OCI-M1 (cell line): ENCODE results near the gene SLC11A1.

Source experiments
- DNase-seq: peaks from one replicate; lab custom pipeline; 2025; lab: John Stamatoyannopoulos, UW

Gene SLC11A1

DNA sequence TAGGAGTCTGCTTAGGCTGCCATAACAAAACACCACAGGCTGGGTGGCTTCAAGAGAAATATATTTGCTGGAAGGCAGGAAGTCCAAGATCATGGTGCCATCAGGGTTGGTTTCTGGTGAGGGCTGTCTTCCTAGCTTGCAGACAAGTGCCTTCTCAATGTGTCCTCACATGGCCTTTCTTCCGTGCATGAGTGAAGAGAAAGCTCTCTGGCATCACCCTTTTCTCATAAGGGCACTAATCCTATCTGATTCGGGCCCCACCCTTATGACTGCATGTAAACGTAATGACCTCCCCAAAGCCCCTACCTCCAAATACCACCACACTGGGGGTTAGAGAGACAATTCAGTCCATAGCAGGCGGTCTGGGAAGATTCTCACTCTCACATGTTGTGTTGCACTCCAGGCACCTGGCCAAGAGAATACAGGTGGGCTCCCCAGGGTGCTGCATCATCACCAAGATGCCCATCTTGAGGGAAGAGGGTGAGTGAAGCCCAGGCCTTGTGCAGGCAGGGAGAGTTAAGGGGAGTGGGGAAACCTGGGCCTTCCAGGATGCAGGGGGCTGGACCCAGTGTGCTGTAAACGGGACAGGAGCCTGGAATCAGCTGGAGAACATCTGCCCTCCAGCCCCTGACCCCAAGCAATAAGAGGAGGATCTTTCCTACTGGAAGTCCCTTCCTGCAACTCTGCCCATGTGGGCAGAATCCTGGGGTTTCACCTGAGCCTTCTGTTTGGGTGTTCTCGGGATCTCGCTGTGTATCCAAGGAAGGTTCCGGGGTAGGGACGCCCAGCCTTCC lies 15.3 kb upstream of the SLC11A1 start:
- DNase-seq: no peak

DNA sequence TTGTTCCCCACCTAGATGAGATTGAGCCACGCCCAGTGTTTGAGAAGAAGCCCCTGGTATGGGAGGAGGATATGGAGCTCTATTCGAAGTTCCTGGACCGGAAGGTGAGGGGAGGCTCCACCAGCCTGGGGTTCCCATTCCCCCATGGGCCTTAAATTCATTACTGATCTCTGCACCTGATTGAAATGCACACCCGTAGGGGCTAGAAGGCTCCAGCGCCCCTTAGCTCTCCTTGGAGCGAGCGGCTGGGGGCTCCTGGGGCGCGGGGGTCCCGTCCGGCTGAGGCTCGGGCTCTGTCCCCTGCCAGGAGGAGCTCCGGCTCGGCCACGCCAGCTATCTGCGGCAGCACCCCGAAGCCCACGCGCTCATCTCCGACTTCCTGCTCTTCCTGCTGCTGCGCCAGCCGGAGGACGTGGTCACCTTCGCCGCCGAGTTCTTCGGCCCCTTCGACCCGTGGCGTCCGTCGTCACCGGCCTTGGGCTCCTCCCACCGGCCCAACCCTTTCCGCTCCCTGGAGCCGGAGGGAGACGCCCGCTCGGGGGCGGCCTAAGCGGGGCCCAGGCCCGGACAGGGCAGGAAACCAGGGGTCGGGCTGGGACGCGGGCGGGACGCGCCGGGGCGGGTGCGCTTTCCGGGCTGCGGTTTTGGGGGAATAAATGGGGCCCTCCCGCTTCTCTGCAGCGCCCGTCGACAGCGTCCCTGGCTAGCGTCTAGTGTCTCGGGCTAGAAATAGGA lies 14.5 kb upstream of the SLC11A1 start:
- peak; percentile 93 for DNase-seq

DNA sequence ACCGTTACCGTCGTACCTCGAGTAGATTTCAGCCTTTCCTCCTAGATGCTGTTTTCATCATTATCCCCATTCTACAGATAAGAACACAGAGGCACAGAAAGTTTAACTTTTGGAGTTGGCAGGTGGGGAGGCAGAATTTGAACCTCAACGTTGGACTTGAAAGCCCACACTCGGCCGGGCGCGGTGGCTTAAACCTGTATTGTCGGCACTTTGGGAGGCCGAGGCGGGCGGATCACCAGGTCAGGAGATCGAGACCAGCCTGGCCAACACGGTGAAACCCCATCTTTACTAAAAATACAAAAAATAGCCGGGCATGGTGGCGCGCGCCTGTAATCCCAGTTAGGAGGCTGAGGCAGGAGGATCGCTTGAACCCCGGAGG lies 13.9 kb upstream of the SLC11A1 start:
- no peak for DNase-seq

DNA sequence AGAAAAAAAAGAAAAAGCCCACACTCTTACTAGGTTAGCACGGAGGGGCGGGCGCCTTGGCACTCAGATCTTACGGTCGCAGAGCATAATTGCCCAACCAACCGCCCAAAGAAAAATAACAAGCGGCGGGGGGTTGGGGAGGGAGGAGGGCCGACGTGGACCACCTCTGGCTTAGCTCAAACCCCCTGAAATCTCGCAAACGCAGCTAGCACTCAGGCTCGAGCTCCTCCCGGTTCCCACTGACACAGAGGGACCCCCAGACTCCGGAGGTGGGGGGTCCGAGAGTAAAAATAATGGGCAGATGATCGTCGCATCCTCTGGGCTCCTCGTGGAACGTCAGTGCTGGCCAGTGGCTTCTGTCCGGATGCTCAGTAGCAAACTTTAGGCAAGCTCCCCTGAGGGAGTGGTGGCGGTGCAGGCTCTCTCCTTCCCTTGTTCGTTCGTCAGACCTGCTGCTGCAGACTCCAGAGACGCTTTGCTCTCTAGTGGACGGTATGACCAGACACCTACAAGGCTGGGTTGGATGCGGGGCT lies 13.4 kb upstream of the SLC11A1 start:
- no peak for DNase-seq

DNA sequence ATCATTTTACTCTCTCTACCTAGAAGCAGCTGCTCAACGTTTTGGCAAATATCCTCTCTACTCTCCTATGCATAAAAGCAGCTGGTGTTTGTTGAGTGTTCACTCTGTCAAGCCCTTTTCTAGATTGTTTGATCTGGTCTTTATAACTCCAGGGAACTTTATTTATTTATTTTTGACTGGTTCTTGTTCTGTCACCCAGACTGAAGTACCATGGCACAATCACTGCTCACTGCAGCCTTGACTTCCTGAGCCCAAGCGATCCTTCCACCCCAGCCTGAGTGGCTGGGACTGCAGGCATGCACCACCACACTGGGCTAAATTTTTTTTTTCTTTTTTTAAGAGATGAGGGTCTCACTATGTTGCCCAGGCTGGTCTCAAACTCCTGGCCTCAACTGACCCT lies 12.7 kb upstream of the SLC11A1 start:
- DNase-seq: no peak

DNA sequence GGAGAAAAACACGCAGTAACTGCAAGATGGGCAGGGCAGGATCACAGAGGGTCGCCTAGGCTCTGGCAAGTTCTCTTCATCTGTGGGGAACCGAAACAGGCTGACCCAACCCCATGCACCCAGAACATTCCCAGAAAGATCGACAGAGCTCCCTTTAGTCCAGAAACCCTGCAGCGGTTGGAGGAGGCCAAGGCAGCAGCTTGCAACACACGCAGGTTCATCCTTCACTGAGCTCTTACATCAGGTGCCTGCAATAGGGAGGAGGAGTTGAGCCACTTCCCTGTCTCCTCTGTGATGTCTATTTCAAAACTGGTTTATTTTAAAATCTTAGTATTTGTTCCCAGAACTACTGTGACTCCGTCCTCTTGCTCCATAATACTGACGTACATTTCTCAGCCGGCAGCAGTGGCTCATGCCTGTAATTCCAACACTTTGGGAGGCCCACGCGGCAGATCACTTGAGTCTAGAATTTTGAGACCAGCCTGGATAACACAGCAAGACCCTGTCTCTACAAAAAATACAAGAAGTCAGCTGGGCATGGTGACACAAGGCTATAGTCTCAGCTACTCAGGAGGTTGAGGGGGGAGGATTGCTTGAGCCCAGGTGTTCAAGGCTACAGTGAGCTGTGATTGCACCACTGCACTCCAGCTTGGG lies 11.5 kb upstream of the SLC11A1 start:
- no peak for DNase-seq

DNA sequence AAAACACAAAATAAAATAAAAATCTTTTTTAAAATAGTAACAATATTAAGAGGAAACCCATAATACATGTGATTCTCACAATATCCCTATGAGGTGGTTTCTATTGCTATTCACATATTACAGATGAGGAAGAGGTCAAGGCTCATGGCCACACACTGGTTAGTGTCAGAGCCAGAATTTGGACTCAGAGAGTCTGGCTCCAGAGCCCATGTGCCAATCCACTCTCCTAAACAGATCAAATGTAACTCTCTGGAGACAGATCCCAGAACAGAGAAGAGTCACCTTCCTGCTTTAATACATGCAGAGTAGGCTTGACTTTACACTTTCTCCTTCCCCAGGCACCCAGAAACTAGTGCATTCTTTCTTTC lies 10.1 kb upstream of the SLC11A1 start:
- DNase-seq: no peak

DNA sequence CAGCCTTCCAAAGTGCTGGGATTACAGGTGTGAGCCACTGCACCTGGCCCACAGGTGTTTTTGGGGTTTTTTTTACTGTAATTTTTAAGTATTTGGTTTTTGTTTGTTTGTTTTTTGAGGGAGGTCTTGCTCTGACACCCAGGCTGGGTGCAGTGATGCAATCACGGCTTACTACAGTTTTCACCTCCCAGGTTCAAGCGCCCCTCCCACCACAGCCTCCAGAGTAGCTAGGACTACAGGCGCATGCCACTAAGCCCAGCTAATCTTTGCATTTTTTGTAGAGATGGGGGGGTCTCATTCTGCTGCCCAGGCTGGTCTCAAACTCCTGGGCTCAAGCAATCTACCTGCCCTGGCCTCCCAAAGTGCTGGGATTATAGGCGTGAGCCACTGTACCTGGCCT lies 7.3 kb upstream of the SLC11A1 start:
- DNase-seq: no peak

DNA sequence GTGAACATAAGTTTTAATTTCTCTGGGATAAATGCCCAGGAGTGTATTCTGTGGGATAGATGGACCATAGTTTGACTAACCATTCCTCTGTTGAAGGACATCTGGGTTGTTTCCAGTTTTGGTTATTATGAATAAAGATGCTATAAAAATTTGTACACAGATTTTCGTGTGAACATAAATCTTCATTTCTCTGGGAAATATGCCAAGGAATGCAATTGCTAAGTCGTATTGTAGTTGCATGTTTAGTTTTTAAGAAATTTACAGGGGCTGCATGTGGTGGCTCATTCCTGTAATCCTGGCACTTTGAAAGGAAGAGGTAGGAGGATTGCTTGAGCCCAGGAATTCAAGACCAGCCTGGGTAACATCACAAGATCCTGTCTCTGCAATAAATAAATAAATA lies 6.9 kb upstream of the SLC11A1 start:
- DNase-seq: no peak

DNA sequence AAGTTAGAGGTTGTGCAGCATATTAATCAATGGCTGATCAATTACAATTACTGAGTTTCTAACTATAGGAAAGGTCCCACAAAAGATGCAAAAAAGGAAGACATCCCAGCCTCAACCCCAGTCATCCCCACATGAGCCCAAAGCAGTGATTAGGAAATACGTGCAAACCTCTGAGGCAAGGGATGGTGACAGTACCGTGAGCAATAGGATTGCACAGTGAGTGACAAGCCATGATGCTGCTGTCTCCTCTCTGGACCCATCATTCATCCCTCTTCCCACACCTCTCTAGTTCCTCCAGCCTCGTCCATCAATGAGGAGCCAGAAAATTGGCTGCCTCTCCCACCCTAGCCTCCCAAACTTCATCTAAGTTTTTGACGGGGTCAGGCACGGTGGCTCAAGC lies 4.0 kb upstream of the SLC11A1 start:
- no peak for DNase-seq

DNA sequence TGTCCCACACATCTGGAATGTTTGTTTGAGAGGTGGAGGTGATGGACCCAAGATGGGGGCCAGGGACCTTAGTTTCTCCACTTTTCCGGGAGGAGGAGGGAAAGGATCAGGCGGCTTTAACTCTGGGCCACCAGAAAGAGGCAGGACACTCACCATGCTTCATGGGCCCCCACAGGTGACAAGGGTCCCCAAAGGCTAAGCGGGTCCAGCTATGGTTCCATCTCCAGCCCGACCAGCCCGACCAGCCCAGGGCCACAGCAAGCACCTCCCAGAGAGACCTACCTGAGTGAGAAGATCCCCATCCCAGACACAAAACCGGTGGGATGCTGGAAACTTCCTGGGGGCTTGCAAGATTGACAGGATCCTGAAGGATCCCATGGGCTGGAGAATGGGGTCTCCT lies 712 bp downstream of the SLC11A1 start:
- no peak for DNase-seq

DNA sequence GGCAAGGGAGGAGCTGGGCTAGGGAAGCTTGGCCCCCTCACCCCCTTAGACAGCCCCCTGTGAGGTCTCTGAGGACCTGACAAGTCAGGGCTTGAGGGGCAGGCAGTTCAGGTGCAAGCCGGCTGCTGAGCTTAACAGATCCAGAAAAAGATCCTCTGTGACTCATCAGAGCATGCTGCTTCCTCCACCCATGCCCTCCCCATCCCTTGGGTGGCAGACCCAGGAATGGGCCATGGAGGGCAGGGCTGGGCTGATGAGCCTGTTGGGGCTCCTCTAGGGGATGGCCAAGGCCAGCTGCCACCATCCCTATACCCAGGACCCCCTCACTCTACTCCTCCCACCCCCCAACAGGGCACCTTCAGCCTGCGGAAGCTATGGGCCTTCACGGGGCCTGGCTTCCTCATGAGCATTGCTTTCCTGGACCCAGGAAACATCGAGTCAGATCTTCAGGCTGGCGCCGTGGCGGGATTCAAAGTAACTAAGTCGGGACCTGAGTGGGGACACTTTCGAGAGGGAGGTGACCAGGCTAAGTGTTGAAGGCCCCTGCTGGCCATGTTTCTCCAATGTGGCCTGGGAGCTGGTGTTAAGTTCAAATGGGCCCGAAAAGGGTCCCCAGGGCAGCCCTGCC lies 1.9 kb downstream of the SLC11A1 start:
- no peak for DNase-seq

DNA sequence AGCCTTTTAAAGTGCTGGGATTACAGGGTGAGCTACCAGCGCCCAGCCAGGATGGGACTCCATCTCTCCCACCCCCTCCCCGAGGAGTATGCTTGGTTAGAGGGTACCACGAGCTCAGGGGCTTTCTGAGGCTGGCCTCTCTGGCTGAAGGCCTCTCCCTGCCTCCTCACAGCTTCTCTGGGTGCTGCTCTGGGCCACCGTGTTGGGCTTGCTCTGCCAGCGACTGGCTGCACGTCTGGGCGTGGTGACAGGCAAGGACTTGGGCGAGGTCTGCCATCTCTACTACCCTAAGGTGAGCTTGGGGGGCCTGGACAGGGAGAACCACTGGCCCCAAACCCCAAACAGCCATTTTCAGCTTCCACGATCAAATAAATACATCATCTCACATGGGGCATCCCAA lies 2.9 kb downstream of the SLC11A1 start:
- DNase-seq: no peak

DNA sequence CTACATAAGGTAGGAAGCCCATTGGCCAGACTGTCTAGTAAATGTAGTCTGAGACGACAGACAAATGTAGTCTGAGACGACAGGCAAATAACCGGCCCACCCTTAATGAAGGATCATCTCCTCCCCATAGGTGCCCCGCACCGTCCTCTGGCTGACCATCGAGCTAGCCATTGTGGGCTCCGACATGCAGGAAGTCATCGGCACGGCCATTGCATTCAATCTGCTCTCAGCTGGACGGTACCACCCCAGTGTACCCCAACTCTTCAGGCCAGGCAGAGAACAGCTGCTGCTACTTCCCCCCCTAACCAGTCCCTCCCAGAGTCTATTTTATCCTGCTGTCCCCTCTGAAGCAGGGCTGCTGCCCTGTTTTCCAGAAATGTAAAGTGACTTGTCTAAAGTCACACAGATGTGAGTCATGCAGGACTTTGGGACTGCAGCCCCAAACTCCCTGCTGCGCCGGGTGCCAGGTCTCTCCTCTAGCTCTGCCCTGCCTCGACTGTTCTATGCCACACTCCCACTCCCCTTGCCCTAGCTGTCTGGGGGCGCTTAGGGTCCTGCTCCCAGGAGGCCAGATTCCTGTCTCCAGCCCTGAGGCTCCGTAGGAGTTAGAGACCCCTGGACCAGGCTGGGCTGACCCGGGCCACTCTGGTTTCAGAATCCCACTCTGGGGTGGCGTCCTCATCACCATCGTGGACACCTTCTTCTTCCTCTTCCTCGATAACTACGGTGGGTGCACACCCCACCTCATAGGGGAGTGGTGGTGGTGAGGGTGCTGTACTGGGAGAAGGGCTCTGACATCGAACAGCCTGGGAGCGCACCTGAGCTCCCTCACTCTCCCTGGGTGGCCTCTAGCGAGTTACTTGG lies 4.7 kb downstream of the SLC11A1 start:
- no peak for DNase-seq

DNA sequence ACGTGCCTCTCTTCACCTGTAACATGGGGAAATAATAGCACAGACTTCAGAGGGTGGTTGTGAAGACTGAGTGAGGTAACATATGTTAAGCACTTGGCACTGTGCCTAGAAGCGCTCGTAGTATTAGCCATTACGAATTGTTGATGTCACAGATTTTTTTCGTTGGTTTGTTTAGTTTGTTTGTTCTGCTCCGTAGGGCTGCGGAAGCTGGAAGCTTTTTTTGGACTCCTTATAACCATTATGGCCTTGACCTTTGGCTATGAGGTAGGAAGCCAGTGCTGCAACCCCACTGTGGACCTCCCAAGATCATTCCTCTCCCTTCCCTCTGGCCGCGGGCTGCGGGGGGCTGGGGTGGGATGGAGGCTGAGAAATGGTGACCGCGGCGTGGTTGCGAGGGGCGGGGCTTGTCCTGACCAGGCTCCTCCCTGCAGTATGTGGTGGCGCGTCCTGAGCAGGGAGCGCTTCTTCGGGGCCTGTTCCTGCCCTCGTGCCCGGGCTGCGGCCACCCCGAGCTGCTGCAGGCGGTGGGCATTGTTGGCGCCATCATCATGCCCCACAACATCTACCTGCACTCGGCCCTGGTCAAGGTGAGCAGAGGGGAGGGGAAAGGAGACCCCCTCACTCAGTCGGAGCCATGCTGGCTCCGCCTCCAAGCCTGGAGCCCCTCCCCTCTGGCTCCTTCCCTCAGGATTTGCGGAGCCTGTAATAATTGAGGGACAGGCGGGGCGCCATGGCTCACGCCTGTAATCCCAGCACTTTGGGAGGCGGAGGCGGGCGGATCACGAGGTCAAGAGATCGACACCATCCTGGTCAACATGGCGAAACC lies 5.5 kb downstream of the SLC11A1 start:
- DNase-seq: no peak

DNA sequence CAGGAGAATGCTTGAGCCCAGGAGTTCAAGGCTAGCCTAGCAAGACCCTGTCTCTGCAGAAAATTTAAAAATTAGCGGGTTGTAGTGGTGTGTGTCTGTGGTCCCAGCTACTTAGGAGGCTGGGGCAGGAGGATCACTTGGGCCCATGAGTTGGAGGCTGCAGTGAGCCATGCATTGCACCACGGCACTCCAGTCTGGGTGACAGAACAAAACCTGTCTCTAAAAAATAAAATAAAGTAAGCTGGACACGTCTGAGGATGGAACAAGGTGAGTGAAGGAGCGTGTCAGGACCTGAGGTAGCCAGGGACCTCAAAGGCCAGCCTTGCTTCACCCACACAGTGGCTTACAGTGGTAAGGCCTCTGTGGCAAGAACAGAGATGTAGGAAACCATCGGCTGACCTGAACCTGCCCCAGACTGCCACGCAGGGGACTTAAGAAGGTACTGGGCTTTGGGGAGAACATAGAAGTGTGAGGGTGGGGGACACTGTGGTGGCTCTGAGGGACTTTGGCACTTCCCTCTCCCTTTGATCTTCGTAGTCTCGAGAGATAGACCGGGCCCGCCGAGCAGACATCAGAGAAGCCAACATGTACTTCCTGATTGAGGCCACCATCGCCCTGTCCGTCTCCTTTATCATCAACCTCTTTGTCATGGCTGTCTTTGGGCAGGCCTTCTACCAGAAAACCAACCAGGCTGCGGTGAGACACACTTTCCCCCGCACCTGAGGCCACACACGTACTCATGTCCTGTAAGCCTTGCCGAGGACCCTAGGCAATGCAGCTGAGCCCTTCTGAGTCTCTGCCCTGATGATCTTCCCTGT lies 7.5 kb downstream of the SLC11A1 start:
- DNase-seq: no peak

DNA sequence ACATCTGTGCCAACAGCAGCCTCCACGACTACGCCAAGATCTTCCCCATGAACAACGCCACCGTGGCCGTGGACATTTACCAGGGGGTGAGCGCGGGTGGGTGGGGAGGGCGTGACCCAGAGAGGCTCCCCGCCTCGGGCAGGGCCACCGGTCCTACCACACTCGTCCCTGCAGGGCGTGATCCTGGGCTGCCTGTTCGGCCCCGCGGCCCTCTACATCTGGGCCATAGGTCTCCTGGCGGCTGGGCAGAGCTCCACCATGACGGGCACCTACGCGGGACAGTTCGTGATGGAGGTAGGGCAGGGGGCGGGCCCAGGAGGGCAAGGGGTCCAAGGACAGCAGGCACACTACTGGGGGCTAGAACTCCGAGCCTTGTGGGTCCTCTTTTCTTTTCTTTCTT lies 9.1 kb downstream of the SLC11A1 start:
- DNase-seq: no peak

DNA sequence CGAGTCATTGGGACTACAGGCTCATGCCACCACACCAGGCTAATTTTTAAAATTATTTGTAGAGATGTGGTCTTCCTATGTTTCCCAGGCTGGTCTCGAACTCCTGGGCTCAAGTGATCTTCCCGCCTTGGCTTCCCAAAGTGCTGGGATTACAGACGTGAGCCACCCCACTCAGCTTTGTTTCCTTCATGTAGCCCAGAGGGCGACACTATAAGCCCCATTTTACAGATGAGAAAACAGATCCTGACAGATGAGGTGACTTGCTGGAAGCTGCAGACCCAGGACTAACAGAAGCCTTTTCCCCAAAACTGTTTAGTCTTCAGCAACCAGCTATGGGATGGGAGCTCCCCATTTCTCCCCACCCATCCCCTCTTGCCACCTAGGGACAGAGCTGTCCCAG lies 10.4 kb downstream of the SLC11A1 start:
- DNase-seq: no peak

DNA sequence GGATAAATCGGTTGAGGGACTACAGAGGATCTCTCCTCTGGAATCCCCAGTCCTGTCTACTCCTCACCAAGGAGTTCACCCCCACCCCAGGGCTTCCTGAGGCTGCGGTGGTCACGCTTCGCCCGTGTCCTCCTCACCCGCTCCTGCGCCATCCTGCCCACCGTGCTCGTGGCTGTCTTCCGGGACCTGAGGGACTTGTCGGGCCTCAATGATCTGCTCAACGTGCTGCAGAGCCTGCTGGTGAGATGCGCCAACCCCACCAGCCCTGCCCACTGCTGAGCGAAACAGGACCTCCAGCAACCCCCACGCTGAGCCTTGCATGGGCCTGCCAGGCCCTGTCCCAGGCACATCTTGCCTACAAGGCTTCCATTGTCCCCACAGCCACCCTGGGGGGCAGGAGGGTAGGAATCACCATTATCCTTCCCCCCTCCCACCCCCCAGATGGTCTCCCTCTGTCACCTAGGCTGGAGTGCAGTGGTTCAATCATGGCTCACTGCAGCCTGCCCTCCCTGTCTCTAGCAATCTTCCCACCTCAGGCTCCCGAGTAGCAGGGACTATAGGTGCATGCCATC lies 10.9 kb downstream of the SLC11A1 start:
- no peak for DNase-seq
